Natural killer cell (primary cell): ENCODE results near the gene BCAS2. TPM values are rescaled to one million over a fixed set of nuclear protein-coding genes. Genes with fewer than 3 reads are reported as not detected.

Source experiments
- ATAC-seq, 3 donors: fragments of 150-1000 bp in 2 of 3; fragments of 200-7000 bp in 1 of 3; cut with Tn5 transposase; 1 replicate in 1 of 3; 2 replicates in 2 of 3; pipeline ENCODE4 v1.10.0; 2021; ENCODE audit warnings: mild to moderate bottlenecking in 2 of 3, moderate library complexity in 2 of 3
- DNase-seq, 2 donors: peaks; one replicate each; pipeline versions ENCODE4 v3.0.0 to v3.0.0-alpha.2; 2013 to 2021; ENCODE audit warnings: mixed read lengths in 1 of 2
- H3K27ac ChIP-seq: one replicate; pipeline ENCODE4 v1.5.1; 2013; ENCODE audit warnings: mild to moderate bottlenecking, low read length
- H3K27me3 ChIP-seq: one replicate; pipeline ENCODE4 v1.6.1; 2013; ENCODE audit warnings: low read length; ENCODE audit not compliant: control insufficient read depth, insufficient read depth
- H3K36me3 ChIP-seq: one replicate; pipeline ENCODE4 v1.6.1; 2013; ENCODE audit warnings: low read length; ENCODE audit not compliant: control insufficient read depth, insufficient read depth
- H3K4me1 ChIP-seq: one replicate; pipeline ENCODE4 v1.6.1; 2013; ENCODE audit warnings: low read length; ENCODE audit not compliant: control insufficient read depth, insufficient read depth
- H3K4me3 ChIP-seq: one replicate; pipeline ENCODE4 v1.5.1; 2013; ENCODE audit warnings: low read length
- H3K9me3 ChIP-seq: one replicate; pipeline ENCODE4 v1.6.1; 2013; ENCODE audit warnings: low read length; ENCODE audit not compliant: control insufficient read depth, insufficient read depth
- H3K27ac Mint-ChIP-seq, 2 donors: one replicate each; pipeline ENCODE4 v1.8.0; 2022; ENCODE audit warnings: mild to moderate bottlenecking in 2 of 2, mixed read lengths in 2 of 2, moderate library complexity in 1 of 2
- H3K27me3 Mint-ChIP-seq, 2 donors: one replicate each; pipeline ENCODE4 v1.8.0; 2022; ENCODE audit warnings: low read depth in 2 of 2, mixed read lengths in 2 of 2
- H3K36me3 Mint-ChIP-seq: one replicate; pipeline ENCODE4 v1.8.0; 2022; ENCODE audit warnings: mixed read lengths
- H3K4me1 Mint-ChIP-seq, 2 donors: one replicate each; pipeline ENCODE4 v1.8.0; 2022; ENCODE audit warnings: mixed read lengths in 2 of 2
- H3K4me3 Mint-ChIP-seq: one replicate; pipeline ENCODE4 v1.8.0; 2022; ENCODE audit warnings: mild to moderate bottlenecking, moderate library complexity, mixed read lengths
- H3K9me3 Mint-ChIP-seq, 2 donors: one replicate each; pipeline ENCODE4 v1.8.0; 2022; ENCODE audit warnings: mixed read lengths in 2 of 2
- WGBS: methylation state at CpG from one replicate; pipeline ENCODE4 v1.1.7; 2013; ENCODE audit warnings: missing lambda C conversion rate; ENCODE audit not compliant: insufficient coverage; 5-methylcytosine and 5-hydroxymethylcytosine counted together
- intact Hi-C: fragments of 100-400 bp; cut with micrococcal nuclease; formaldehyde crosslinking; loops from one replicate; pipeline ENCODE4 v1.14.2; 2022
- total RNA-seq, 4 donors: library from RNA; stranded (reverse); fragments of 120-200 nt in 1 of 4; gene quantifications; one replicate each; pipeline versions ENCODE4 v1.2.3 to v1.2.4, GENCODE V29; 2013 to 2022
- TF ChIP-seq, protein P1 (sequence below): fragments of 200-600 bp; IDR thresholded peaks from one replicate; pipeline ENCODE4 v1.8.0; 2022; ENCODE audit warnings: antibody characterized with exemption

Gene BCAS2
- total RNA-seq, 3 donors from 2014 or later (not counting 1 experiment from before 2014, with no cell fraction given), result 45.5 to 76.7 (median 62.0) TPM

DNA sequence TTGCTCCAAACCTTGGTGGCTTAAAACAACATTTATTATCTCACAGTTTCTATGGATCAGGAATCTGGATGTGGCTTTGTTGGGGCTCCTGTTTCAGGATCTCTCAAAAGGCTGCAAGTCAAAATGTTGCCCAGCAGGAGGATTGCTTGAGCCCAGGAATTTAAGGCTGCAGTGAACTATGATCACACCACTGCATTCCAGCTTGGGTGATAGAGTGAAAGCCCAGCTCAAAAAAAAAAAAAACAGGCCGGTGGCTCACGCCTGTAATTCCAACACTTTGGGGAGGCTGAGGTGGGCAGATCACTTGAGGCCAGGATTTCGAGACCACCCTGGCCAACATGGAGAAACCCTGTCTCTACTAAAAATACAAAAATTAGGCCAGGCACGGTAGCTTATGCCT, 30.0 kb downstream of the BCAS2 start:
- WGBS, result 80% methylated on average over 3 of the region's 4 CpGs
- Mint-ChIP-seq H3K27me3 (no peaks in the 10 kb centered on the region), H3K27ac (no peak overlapping the region), H3K36me3 (no peaks in the 10 kb centered on the region), H3K9me3 (no peaks in the 10 kb centered on the region), H3K4me3 (no peak overlapping the region), H3K4me1 (no peaks in the 10 kb centered on the region)
- Histone ChIP-seq H3K4me1 (no peaks in the 10 kb centered on the region), H3K27me3 (no peaks in the 10 kb centered on the region), H3K9me3 (no peaks in the 10 kb centered on the region), H3K36me3 (no peaks in the 10 kb centered on the region), H3K4me3 (no peak overlapping the region), H3K27ac (no peak overlapping the region)
- intact Hi-C loops, result no loop called here
- no peak for DNase-seq
- TF ChIP-seq, protein P1, sequence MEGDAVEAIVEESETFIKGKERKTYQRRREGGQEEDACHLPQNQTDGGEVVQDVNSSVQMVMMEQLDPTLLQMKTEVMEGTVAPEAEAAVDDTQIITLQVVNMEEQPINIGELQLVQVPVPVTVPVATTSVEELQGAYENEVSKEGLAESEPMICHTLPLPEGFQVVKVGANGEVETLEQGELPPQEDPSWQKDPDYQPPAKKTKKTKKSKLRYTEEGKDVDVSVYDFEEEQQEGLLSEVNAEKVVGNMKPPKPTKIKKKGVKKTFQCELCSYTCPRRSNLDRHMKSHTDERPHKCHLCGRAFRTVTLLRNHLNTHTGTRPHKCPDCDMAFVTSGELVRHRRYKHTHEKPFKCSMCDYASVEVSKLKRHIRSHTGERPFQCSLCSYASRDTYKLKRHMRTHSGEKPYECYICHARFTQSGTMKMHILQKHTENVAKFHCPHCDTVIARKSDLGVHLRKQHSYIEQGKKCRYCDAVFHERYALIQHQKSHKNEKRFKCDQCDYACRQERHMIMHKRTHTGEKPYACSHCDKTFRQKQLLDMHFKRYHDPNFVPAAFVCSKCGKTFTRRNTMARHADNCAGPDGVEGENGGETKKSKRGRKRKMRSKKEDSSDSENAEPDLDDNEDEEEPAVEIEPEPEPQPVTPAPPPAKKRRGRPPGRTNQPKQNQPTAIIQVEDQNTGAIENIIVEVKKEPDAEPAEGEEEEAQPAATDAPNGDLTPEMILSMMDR, result no peak
- ATAC-seq, result no peak

DNA sequence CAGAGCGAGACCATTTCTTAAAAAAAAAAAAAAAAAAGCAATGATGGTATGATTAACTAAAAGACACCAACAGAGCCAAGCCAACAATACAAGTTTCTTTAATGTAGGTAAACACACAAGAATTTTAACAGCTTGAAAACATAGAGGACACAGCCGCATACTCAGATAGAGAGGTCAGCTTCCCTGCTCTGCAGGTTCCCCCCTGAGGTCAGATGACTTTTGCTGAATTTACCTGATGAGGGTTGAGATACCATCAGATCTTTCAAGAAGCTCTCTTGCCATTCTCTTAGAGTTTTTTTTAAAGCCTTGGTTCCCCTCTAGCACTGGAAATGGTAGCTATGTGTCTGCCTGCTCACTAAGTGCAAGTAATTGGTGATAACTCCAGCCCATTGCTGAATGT, 31.1 kb downstream of the BCAS2 start:
- H3K4me3 Mint-ChIP-seq, result no peak overlapping the region
- WGBS, result 98% methylated on average over 2 of the region's 2 CpGs

DNA sequence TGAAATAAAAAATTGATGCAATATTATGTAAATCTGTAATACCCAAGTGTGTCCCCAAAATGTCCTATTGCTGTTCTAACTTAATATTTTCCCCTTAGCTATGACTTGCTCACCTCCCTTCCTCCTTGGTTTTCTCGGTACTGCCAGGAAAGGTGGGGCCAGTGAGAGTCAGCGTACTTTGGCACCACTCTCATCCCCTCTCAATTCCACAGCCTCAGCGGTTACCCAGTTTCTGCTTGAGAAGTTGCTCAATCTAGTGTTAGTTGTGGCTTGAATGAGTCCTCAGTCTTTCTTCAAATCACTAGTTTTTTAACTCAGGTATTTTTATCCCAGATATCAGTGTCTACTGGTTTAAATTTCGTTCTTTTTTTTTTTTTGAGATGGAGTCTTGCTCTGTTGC, 32.3 kb downstream of the BCAS2 start:
- Histone ChIP-seq H3K9me3 (no peaks in the 10 kb centered on the region), H3K4me3 (no peak overlapping the region), H3K27ac (no peak overlapping the region), H3K4me1 (no peaks in the 10 kb centered on the region), H3K27me3 (no peaks in the 10 kb centered on the region), H3K36me3 (no peaks in the 10 kb centered on the region)
- Mint-ChIP-seq H3K27me3 (peaks cover 5 to 7% of the 10 kb centered on the region in 2 donors), H3K9me3 (no peaks in the 10 kb centered on the region), H3K4me3 (no peak overlapping the region), H3K27ac (no peak overlapping the region), H3K4me1 (no peaks in the 10 kb centered on the region), H3K36me3 (no peaks in the 10 kb centered on the region)
- TF ChIP-seq, protein P1, result no peak
- ATAC-seq (no peak), DNase-seq (no peak)
- WGBS, result 75% methylated on average over 3 of the region's 4 CpGs
- intact Hi-C loops, result no loop called here

More for the DNA sequence above, 31.1 kb downstream of the BCAS2 start:
- Histone ChIP-seq H3K9me3 (no peaks in the 10 kb centered on the region), H3K4me3 (no peak overlapping the region), H3K4me1 (no peaks in the 10 kb centered on the region), H3K27ac (no peak overlapping the region), H3K27me3 (no peaks in the 10 kb centered on the region), H3K36me3 (no peaks in the 10 kb centered on the region)
- TF ChIP-seq, protein P1, result no peak
- Mint-ChIP-seq H3K27me3 (no peaks in the 10 kb centered on the region), H3K27ac (no peak overlapping the region), H3K36me3 (no peaks in the 10 kb centered on the region), H3K4me1 (no peaks in the 10 kb centered on the region), H3K9me3 (no peaks in the 10 kb centered on the region)
- ATAC-seq (no peak), DNase-seq (no peak)
- intact Hi-C loops, result no loop called here

DNA sequence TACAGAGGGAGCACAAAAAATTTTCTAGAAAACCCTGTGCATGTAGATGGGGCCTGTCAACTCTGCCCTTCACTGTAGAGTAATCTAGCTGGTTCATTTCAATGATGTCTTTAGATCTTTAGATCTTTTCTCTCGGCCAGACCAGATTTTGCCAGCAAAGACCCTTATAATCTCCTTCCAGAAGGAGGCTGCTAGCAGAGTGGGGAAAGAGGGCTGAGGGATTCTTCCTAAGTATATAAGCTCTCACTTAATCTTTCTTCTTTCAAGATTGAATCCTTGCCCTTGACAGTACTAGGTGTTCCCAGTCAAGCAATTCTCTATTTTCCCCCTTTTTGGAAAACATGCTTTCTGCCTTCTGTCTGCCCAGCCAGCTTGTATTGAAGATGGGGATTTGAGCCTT, 34.3 kb downstream of the BCAS2 start:
- TF ChIP-seq, protein P1, result no peak
- no peak overlapping the region for H3K4me3 ChIP-seq
- H3K36me3 ChIP-seq, result no peaks in the 10 kb centered on the region
- no peaks in the 10 kb centered on the region for H3K4me1 ChIP-seq
- no peak for DNase-seq
- Mint-ChIP-seq H3K4me1 (no peaks in the 10 kb centered on the region), H3K36me3 (no peaks in the 10 kb centered on the region), H3K27ac (no peak overlapping the region), H3K9me3 (no peaks in the 10 kb centered on the region), H3K4me3 (no peak overlapping the region), H3K27me3 (peaks cover 6 to 7% of the 10 kb centered on the region in 2 donors)
- ATAC-seq, result no peak
- H3K27ac ChIP-seq, result no peak overlapping the region
- intact Hi-C loops, result no loop called here
- WGBS, result no CpG with 5 or more reads among the region's 1 CpG
- no peaks in the 10 kb centered on the region for H3K27me3 ChIP-seq
- no peaks in the 10 kb centered on the region for H3K9me3 ChIP-seq
